HepG2 (cell line): ENCODE data around the gene CHST11. TPM values are rescaled to one million over a fixed set of nuclear protein-coding genes. Genes with fewer than 3 reads are reported as not detected.

Experiments
- ATAC-seq: fragments of 200-7000 bp; cut with Tn5 transposase; 3 replicates; pipeline ENCODE4 v1.9.1; 2020; ENCODE audit warnings: mild to moderate bottlenecking, moderate library complexity
- BruUV-seq: library from RNA; stranded (reverse); fragments of 400-500 nt; replicated peaks from 2 replicates; lab custom pipeline; 2021; lab: Mats Ljungman, UMichigan
- CTCF ChIA-PET: fragments of 300-600 bp; formaldehyde crosslinking; extraction: SDS; loops from one replicate; lab custom pipeline; 2021; ENCODE audit warnings: low total read pairs, inconsistent platforms, low intra/inter-chr PET ratio; lab: Yijun Ruan, JAX
- POLR2A ChIA-PET: fragments of 350-600 bp; sonication (Branson Sonifier 250); formaldehyde crosslinking; loops from one replicate; lab custom pipeline; 2020; ENCODE audit warnings: antibody characterized with exemption, inconsistent platforms; lab: Yijun Ruan, JAX
- DNase-seq: peaks from one replicate; pipeline ENCODE4 v3.0.0-alpha.2; 2015; ENCODE audit warnings: low spot score
- FAIRE-seq: peaks from 3 replicates; lab custom pipeline; 2011; peaks lifted over from hg19 to GRCh38; lab: Jason Lieb, UNC
- H2AFZ ChIP-seq: one replicate; pipeline ENCODE4 v1.6.1; 2011; ENCODE audit warnings: low read length, inconsistent platforms
- H3K27ac ChIP-seq: fragments of 300-600 bp; 3 replicates; pipeline ENCODE4 v1.8.0; 2011; ENCODE audit warnings: mixed run types, mild to moderate bottlenecking, mixed read lengths, low read length, inconsistent platforms; ENCODE audit not compliant: insufficient read depth; ENCODE audit errors: extremely low read length
- H3K27me3 ChIP-seq, 2 experiments: fragments of 200-600 bp in 1 of 2; 2 replicates in 1 of 2; 3 replicates in 1 of 2; pipeline versions ENCODE4 v1.6.0 to v1.8.0; 2011; ENCODE audit warnings: low read length in 2 of 2, mild to moderate bottlenecking in 2 of 2, moderate library complexity in 2 of 2, inconsistent platforms in 1 of 2; ENCODE audit not compliant: insufficient read depth in 2 of 2, control insufficient read depth in 1 of 2
- H3K36me3 ChIP-seq, 2 experiments: fragments of 200-600 bp in 1 of 2; replicated peaks in 1 of 2; 2 replicates in 1 of 2; 3 replicates in 1 of 2; pipeline versions ENCODE4 v1.5.1 to v1.8.0; 2011; ENCODE audit warnings: low read length in 2 of 2, inconsistent platforms in 1 of 2; ENCODE audit not compliant: insufficient read depth in 2 of 2, control insufficient read depth in 1 of 2
- H3K4me1 ChIP-seq: 2 replicates; pipeline ENCODE4 v1.5.1; 2012; ENCODE audit warnings: low read length, inconsistent platforms; ENCODE audit not compliant: insufficient read depth
- H3K4me2 ChIP-seq: 2 replicates; pipeline ENCODE4 v1.6.0; 2011; ENCODE audit warnings: low read depth, low read length, inconsistent platforms
- H3K4me3 ChIP-seq, 3 experiments: fragments of 200-600 bp in 1 of 3; sonication (generic), shearing (Covaris generic) in 1 of 3; replicated peaks in 1 of 3; 2 replicates each; pipeline ENCODE4 v1.5.1; 2011 to 2016; ENCODE audit warnings: low read length in 3 of 3, inconsistent platforms in 2 of 3, low read depth in 2 of 3, mild to moderate bottlenecking in 2 of 3, control low read depth in 1 of 3, mixed read lengths in 1 of 3; ENCODE audit not compliant: insufficient read depth in 1 of 3
- H3K79me2 ChIP-seq: one replicate; pipeline ENCODE4 v1.6.1; 2011; ENCODE audit warnings: low read length, inconsistent platforms; ENCODE audit not compliant: insufficient read depth
- H3K9ac ChIP-seq: 2 replicates; pipeline ENCODE4 v1.6.0; 2011; ENCODE audit warnings: mild to moderate bottlenecking, low read depth, low read length, inconsistent platforms; ENCODE audit not compliant: insufficient read depth
- H3K9me3 ChIP-seq: 2 replicates; pipeline ENCODE4 v1.5.1; 2012; ENCODE audit warnings: mild to moderate bottlenecking, low read length
- H4K20me1 ChIP-seq: 2 replicates; pipeline ENCODE4 v1.6.0; 2011; ENCODE audit warnings: inconsistent platforms, mild to moderate bottlenecking, low read length, moderate library complexity; ENCODE audit not compliant: insufficient read depth
- CEBPZ ChIP-seq: IDR thresholded peaks from 2 replicates; pipeline ENCODE4 v1.6.1; 2012; ENCODE audit warnings: low read length, improper control_type of control experiment
- NR1H2 ChIP-seq: sonication (generic); formaldehyde crosslinking; IDR thresholded peaks from 2 replicates; pipeline ENCODE4 v1.8.1; 2022; ENCODE audit warnings: low read depth, missing genetic modification reagents, borderline replicate concordance
- PRDM10 ChIP-seq: sonication (generic); formaldehyde crosslinking; IDR thresholded peaks from 2 replicates; pipeline ENCODE4 v1.4.0; 2020; ENCODE audit warnings: low read depth, missing genetic modification reagents
- ZKSCAN5 ChIP-seq: sonication (generic); formaldehyde crosslinking; IDR thresholded peaks from 2 replicates; pipeline ENCODE4 v1.5.1; 2020; ENCODE audit warnings: mild to moderate bottlenecking, missing genetic modification reagents
- ZNF281 ChIP-seq: sonication (generic); formaldehyde crosslinking; IDR thresholded peaks from 2 replicates; pipeline ENCODE4 v1.4.0; 2020; ENCODE audit warnings: missing genetic modification reagents, borderline replicate concordance
- ZNF546 ChIP-seq: sonication (generic); formaldehyde crosslinking; conservative IDR thresholded peaks from 2 replicates; pipeline ENCODE4 v1.8.1; 2023; ENCODE audit warnings: mild to moderate bottlenecking, missing genetic modification reagents
- WGBS: methylation state at CpG from one replicate; pipeline ENCODE4 v1.1.6; 2017; ENCODE audit warnings: low lambda C conversion rate; 5-methylcytosine and 5-hydroxymethylcytosine counted together
- in situ Hi-C: cut with HindIII; loops from 2 replicates; pipeline ENCODE4 v1.10.0; 2017; ENCODE audit warnings: low pct_unique_long_range_greater_than_20kb; ENCODE audit not compliant: extremely low pct_ligation_motif_present
- intact Hi-C: fragments of 100-400 bp; cut with micrococcal nuclease; formaldehyde crosslinking; loops from one replicate; pipeline ENCODE4 v1.10.0; 2022; ENCODE audit not compliant: unreplicated experiment
- polyA plus RNA-seq, 8 experiments: library from polyadenylated mRNA; depleted of rRNA in 3 of 8; stranded (reverse) in 7 of 8; unstranded in 1 of 8; fragments of >200 nt; fragmentation: Illumina TruSeq in 4 of 8; extraction: Trizol in 4 of 8; gene quantifications; 2 replicates each; pipeline versions ENCODE4 v1.2.1 to v1.2.3, GENCODE V29; 2011 to 2016; ENCODE audit warnings: low read depth in 4 of 8, missing spikeins in 1 of 8, mixed read lengths in 1 of 8; ENCODE audit not compliant: insufficient read depth in 1 of 8
- total RNA-seq, 5 experiments: library from RNA; depleted of rRNA; stranded (reverse); fragments of >200 nt; fragmentation: Illumina TruSeq; extraction: Trizol; gene quantifications; 2 replicates each; pipeline ENCODE4 v1.2.3, GENCODE V29; 2016; ENCODE audit warnings: low read depth in 1 of 5
- TF ChIP-seq, protein P1 (sequence below): IDR thresholded peaks from 2 replicates; pipeline ENCODE4 v1.6.1; 2016; ENCODE audit warnings: control low read depth
- TF ChIP-seq, protein P2 (sequence below): sonication (generic); formaldehyde crosslinking; IDR thresholded peaks from 2 replicates; pipeline ENCODE4 v1.4.0; 2020; ENCODE audit warnings: missing genetic modification reagents, borderline replicate concordance
- TF ChIP-seq, protein P3 (sequence below): sonication (generic); formaldehyde crosslinking; IDR thresholded peaks from 2 replicates; pipeline ENCODE4 v1.4.0; 2020; ENCODE audit warnings: mild to moderate bottlenecking, missing genetic modification reagents

CHST11 gene
- total and polyA plus RNA-seq, 2 of the 13 experiments (the other 11 are each of a cell fraction or from before 2014, with no cell fraction given), result 0.15 TPM; not detected in 1

DNA sequence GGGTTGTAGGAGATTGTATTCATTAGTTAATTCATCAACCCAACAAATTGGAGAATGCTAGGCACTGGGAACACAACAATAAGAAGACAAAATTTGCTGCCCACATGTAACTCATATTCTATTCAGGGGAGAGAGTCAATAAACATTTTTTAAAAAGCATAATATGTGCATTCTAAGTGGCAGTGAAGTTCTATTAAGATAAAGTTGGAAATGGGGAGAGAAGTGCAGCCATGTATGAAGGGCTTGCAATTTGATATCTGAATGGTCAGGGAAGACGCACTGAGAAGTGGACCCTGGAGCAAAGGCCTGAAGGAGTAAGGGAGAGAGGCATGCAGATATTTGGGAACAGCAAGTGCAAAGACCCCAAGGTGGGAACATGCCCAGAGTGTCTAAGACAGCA is 40.2 kb upstream of the CHST11 start (continued):
- TF ChIP-seq PRDM10, result no peak
- TF ChIP-seq, protein P1, sequence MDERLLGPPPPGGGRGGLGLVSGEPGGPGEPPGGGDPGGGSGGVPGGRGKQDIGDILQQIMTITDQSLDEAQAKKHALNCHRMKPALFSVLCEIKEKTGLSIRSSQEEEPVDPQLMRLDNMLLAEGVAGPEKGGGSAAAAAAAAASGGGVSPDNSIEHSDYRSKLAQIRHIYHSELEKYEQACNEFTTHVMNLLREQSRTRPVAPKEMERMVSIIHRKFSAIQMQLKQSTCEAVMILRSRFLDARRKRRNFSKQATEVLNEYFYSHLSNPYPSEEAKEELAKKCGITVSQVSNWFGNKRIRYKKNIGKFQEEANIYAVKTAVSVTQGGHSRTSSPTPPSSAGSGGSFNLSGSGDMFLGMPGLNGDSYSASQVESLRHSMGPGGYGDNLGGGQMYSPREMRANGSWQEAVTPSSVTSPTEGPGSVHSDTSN (CRISPR knock-in tag), result no peak

DNA sequence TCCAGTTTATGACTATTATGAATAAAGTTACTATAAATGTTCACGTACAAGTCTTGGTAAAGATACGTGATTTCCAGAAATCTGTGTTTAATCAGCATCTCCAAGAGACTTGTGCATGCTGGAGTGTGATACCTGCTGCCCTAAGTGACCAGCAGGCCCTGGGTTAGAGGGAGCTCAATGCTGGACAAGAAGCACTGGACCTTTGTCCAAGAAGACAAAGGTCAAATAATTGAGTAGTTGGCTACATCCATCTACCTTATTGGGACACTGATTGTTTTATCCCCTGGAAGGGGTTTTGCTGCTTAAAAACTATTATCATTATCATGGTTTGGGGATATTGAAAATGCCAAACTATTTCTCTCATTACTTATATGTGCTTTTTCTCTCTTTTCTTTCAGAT is 37.0 kb upstream of the CHST11 start:
- no peak overlapping the region for H3K4me2 ChIP-seq
- no peak for ATAC-seq
- no peak for TF ChIP-seq ZKSCAN5 (CRISPR knock-in tag)
- TF ChIP-seq ZNF546 (CRISPR knock-in tag), result no peak
- TF ChIP-seq, protein P2, sequence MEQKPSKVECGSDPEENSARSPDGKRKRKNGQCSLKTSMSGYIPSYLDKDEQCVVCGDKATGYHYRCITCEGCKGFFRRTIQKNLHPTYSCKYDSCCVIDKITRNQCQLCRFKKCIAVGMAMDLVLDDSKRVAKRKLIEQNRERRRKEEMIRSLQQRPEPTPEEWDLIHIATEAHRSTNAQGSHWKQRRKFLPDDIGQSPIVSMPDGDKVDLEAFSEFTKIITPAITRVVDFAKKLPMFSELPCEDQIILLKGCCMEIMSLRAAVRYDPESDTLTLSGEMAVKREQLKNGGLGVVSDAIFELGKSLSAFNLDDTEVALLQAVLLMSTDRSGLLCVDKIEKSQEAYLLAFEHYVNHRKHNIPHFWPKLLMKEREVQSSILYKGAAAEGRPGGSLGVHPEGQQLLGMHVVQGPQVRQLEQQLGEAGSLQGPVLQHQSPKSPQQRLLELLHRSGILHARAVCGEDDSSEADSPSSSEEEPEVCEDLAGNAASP (CRISPR knock-in tag), result no peak
- TF ChIP-seq, protein P3, sequence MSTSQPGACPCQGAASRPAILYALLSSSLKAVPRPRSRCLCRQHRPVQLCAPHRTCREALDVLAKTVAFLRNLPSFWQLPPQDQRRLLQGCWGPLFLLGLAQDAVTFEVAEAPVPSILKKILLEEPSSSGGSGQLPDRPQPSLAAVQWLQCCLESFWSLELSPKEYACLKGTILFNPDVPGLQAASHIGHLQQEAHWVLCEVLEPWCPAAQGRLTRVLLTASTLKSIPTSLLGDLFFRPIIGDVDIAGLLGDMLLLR (CRISPR knock-in tag), result no peak
- no peak for TF ChIP-seq ZNF281
- TF ChIP-seq NR1H2 (CRISPR knock-in tag), result no peak
- no peak for TF ChIP-seq CEBPZ

More for the DNA sequence above, 37.0 kb upstream of the CHST11 start:
- no peak for DNase-seq
- Histone ChIP-seq H3K9ac (no peak overlapping the region), H3K27me3 (peaks cover 0 to 3% of the 10 kb centered on the region in 2 experiments; a peak in 2 of 5 replicates), H3K27ac (no peak overlapping the region), H2AFZ (no peak overlapping the region), H3K36me3 (no peaks in the 10 kb centered on the region), H4K20me1 (no peaks in the 10 kb centered on the region), H3K79me2 (no peaks in the 10 kb centered on the region), H3K9me3 (no peaks in the 10 kb centered on the region), H3K4me1 (no peaks in the 10 kb centered on the region), H3K4me3 (no peak overlapping the region)
- POLR2A ChIA-PET, result no interaction called here
- no TSS peak for BruUV-seq
- no peak for FAIRE-seq
- intact Hi-C loops, result no loop called here
- in situ Hi-C loops, result no loop called here
- 25% methylated on average over 2 of the region's 2 CpGs for WGBS
- CTCF ChIA-PET, result no interaction called here
